Neuronal stem cell (in vitro differentiated cells): ENCODE measurements around the gene ZNF740.
A peak's percentile ranks its signal among the peaks of the same experiment; 100 is the strongest.
"Not testable (repeated sequence)": the region's sequence is repeated elsewhere in the genome, so short reads cannot be mapped to it uniquely, and the experiment has no call there.

Experiments
- DNase-seq: peaks from one replicate; pipeline ENCODE4 v3.0.0-alpha.2; 2013; ENCODE audit warnings: low spot score
- H2AFZ ChIP-seq: one replicate; pipeline ENCODE4 v1.6.1; 2013; ENCODE audit warnings: mild to moderate bottlenecking, low read length, inconsistent platforms
- H2AK5ac ChIP-seq: 2 replicates; pipeline ENCODE4 v1.6.1; 2013; ENCODE audit warnings: low read depth, mild to moderate bottlenecking, inconsistent platforms, low read length, moderate library complexity, mixed read lengths
- H2BK120ac ChIP-seq: 2 replicates; pipeline ENCODE4 v1.6.1; 2013; ENCODE audit warnings: low read depth, mild to moderate bottlenecking, inconsistent platforms, low read length, moderate library complexity, mixed read lengths
- H2BK12ac ChIP-seq: one replicate; pipeline ENCODE4 v1.6.1; 2013; ENCODE audit warnings: low read length, inconsistent platforms
- H2BK15ac ChIP-seq: 2 replicates; pipeline ENCODE4 v1.6.1; 2013; ENCODE audit warnings: mild to moderate bottlenecking, low read length, inconsistent platforms, mixed read lengths
- H2BK5ac ChIP-seq: one replicate; pipeline ENCODE4 v1.6.1; 2013; ENCODE audit warnings: inconsistent platforms, mild to moderate bottlenecking, low read length, moderate library complexity
- H3K14ac ChIP-seq: one replicate; pipeline ENCODE4 v1.6.1; 2013; ENCODE audit warnings: low read length, inconsistent platforms
- H3K18ac ChIP-seq: 2 replicates; pipeline ENCODE4 v1.6.1; 2013; ENCODE audit warnings: low read length, inconsistent platforms
- H3K23ac ChIP-seq: 2 replicates; pipeline ENCODE4 v1.6.1; 2013; ENCODE audit warnings: low read depth, mild to moderate bottlenecking, mixed read lengths, low read length, inconsistent platforms; ENCODE audit not compliant: poor library complexity
- H3K27ac ChIP-seq: replicated peaks from 3 replicates; pipeline ENCODE4 v1.5.1; 2013; ENCODE audit warnings: low read length, inconsistent platforms
- H3K27me3 ChIP-seq, 3 experiments: 2 replicates each; pipeline ENCODE4 v1.6.1; 2013; ENCODE audit warnings: low read length in 3 of 3, mild to moderate bottlenecking in 2 of 3, inconsistent platforms in 1 of 3, low read depth in 1 of 3, mixed read lengths in 1 of 3, moderate library complexity in 1 of 3; ENCODE audit not compliant: control insufficient read depth in 3 of 3, insufficient read depth in 3 of 3
- H3K36me3 ChIP-seq, 2 donors: replicated peaks in 1 of 2; 2 replicates each; pipeline ENCODE4 v1.6.1; 2013; ENCODE audit warnings: low read length in 2 of 2; ENCODE audit not compliant: control insufficient read depth in 2 of 2, insufficient read depth in 2 of 2
- H3K4ac ChIP-seq: 2 replicates; pipeline ENCODE4 v1.6.1; 2013; ENCODE audit warnings: inconsistent platforms, mild to moderate bottlenecking, low read length, moderate library complexity
- H3K4me1 ChIP-seq, 2 donors: 1 replicate in 1 of 2; 2 replicates in 1 of 2; pipeline ENCODE4 v1.6.1; 2013; ENCODE audit warnings: low read length in 2 of 2, low read depth in 1 of 2; ENCODE audit not compliant: control insufficient read depth in 2 of 2, insufficient read depth in 1 of 2
- H3K4me2 ChIP-seq: one replicate; pipeline ENCODE4 v1.6.1; 2013; ENCODE audit warnings: mild to moderate bottlenecking, low read length, inconsistent platforms; ENCODE audit not compliant: insufficient read depth, poor library complexity, severe bottlenecking
- H3K4me3 ChIP-seq, 2 donors: 2 replicates each; pipeline ENCODE4 v1.5.1; 2013; ENCODE audit warnings: low read length in 2 of 2, mild to moderate bottlenecking in 2 of 2, inconsistent platforms in 1 of 2, moderate library complexity in 1 of 2
- H3K79me1 ChIP-seq: one replicate; pipeline ENCODE4 v1.6.1; 2013; ENCODE audit warnings: low read depth, mild to moderate bottlenecking, inconsistent platforms, low read length, moderate library complexity
- H3K9ac ChIP-seq: one replicate; pipeline ENCODE4 v1.6.1; 2013; ENCODE audit warnings: mild to moderate bottlenecking, low read depth, low read length, inconsistent platforms; ENCODE audit not compliant: poor library complexity
- H3K9me3 ChIP-seq, 2 donors: replicated peaks in 1 of 2; 2 replicates each; pipeline versions ENCODE3 to v1.6.1; 2013; ENCODE audit warnings: low read length in 2 of 2, mild to moderate bottlenecking in 2 of 2, inconsistent platforms in 1 of 2, low read depth in 1 of 2, mixed read lengths in 1 of 2, moderate library complexity in 1 of 2; ENCODE audit not compliant: control insufficient read depth in 2 of 2, insufficient read depth in 1 of 2
- H4K8ac ChIP-seq: one replicate; pipeline ENCODE4 v1.6.1; 2013; ENCODE audit warnings: low read depth, mild to moderate bottlenecking, inconsistent platforms, low read length, moderate library complexity
- H4K91ac ChIP-seq: one replicate; pipeline ENCODE4 v1.6.1; 2013; ENCODE audit warnings: low read length, low read depth, mild to moderate bottlenecking, inconsistent platforms; ENCODE audit not compliant: poor library complexity
- WGBS, 2 donors: extraction: QIAGEN DNeasy Blood & Tissue Kit; methylation state at CpG; one replicate each; pipeline ENCODE4 v1.1.7; 2013; ENCODE audit warnings: missing lambda C conversion rate in 2 of 2, mixed read lengths in 1 of 2; ENCODE audit not compliant: insufficient read length in 2 of 2, insufficient replicate concordance in 1 of 2; ENCODE audit errors: extremely low coverage in 2 of 2; 5-methylcytosine and 5-hydroxymethylcytosine counted together

ZNF740 gene

DNA sequence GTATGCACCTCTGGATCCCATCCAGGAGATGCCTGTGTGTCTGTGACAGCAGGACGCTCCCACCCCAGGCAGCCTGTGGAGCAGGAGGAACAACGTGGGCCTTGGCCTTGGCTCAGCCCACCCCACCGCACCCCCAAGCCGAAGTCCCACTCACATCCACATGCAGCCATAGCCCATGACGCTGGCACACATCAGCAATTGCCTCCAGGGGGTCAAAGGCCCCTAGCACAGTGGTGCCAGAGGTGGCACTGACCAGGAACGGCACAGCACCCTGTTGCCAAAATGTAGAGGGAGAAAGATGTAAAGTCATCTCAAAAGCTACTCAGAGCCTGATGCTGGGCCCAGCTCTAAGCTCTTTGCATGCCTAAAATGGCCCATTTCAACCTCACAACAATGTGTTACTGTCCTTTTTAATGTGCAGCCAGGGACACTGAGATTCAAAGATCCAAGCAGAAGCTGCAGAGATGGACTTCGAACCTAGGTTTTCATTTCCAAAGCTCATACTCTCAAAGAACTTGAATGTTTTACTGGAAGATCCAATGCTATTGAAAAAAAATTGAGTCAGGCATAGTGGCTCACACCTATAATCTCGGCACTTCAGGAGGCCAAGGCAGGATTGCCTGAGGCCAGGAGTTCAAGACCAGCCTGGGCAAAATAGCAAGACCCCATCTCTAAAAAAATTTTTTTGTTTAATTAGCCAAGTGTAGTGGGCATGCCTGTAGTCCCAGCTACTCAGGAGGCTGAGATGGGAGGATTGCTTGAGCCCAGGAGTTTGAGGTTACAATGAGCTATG lies 19.2 kb upstream of the ZNF740 start:
- no peak overlapping the region for H3K18ac ChIP-seq
- no peaks in the 10 kb centered on the region for H3K27me3 ChIP-seq
- H4K8ac ChIP-seq: no peak overlapping the region
- peaks cover 0 to 2% of the 10 kb centered on the region in 2 donors for H3K4me1 ChIP-seq
- peaks cover 0 to 3% of the 10 kb centered on the region in 2 donors for H3K9me3 ChIP-seq
- no CpG with 5 or more reads among the region's 8 CpGs for WGBS, 2 donors
- H4K91ac ChIP-seq: no peak overlapping the region
- no peak overlapping the region for H3K4ac ChIP-seq
- no peak overlapping the region for H2BK12ac ChIP-seq
- H3K27ac ChIP-seq: no peak overlapping the region
- H3K23ac ChIP-seq: peak overlapping the region; percentile 58
- no peak overlapping the region for H2AFZ ChIP-seq
- H3K36me3 ChIP-seq: no peaks in the 10 kb centered on the region
- H3K4me3 ChIP-seq: no peak overlapping the region
- no peak overlapping the region for H2BK5ac ChIP-seq
- H2BK120ac ChIP-seq: no peak overlapping the region
- no peak overlapping the region for H3K4me2 ChIP-seq
- no peak overlapping the region for H2AK5ac ChIP-seq
- no peak for DNase-seq
- H2BK15ac ChIP-seq: no peak overlapping the region
- no peak overlapping the region for H3K9ac ChIP-seq
- no peak overlapping the region for H3K14ac ChIP-seq
- no peaks in the 10 kb centered on the region for H3K79me1 ChIP-seq

- WGBS, 2 donors: no CpG with 5 or more reads among the region's 2 CpGs
- not testable (repeated sequence) for H2BK120ac ChIP-seq, H2BK15ac ChIP-seq, H3K9ac ChIP-seq, H2AK5ac ChIP-seq, H4K91ac ChIP-seq, H3K36me3 ChIP-seq, H2BK12ac ChIP-seq, H3K4me2 ChIP-seq, H2BK5ac ChIP-seq, H3K79me1 ChIP-seq, H3K9me3 ChIP-seq, H4K8ac ChIP-seq, H3K27me3 ChIP-seq, H3K14ac ChIP-seq, H3K4me1 ChIP-seq, DNase-seq, H2AFZ ChIP-seq, H3K4me3 ChIP-seq, H3K4ac ChIP-seq, H3K18ac ChIP-seq, H3K27ac ChIP-seq, H3K23ac ChIP-seq
Measured at GRCh38 chr12:53163008-53163407, 17.5 kb upstream of the ZNF740 start.

GRCh38 chr12:53166837-53167236 lies 13.7 kb upstream of the ZNF740 start:
- no peak overlapping the region for H3K27ac ChIP-seq
- H3K79me1 ChIP-seq: no peaks in the 10 kb centered on the region
- no peaks in the 10 kb centered on the region for H3K9me3 ChIP-seq
- H3K9ac ChIP-seq: no peak overlapping the region
- H3K4me3 ChIP-seq: no peak overlapping the region
- no peak overlapping the region for H2AK5ac ChIP-seq
- H2AFZ ChIP-seq: no peak overlapping the region
- H3K27me3 ChIP-seq: no peaks in the 10 kb centered on the region
- no peak overlapping the region for H4K8ac ChIP-seq
- no peak overlapping the region for H3K23ac ChIP-seq
- no peak overlapping the region for H3K14ac ChIP-seq
- H2BK12ac ChIP-seq: no peak overlapping the region
- no peak overlapping the region for H3K4me2 ChIP-seq
- H3K4ac ChIP-seq: no peak overlapping the region
- no peaks in the 10 kb centered on the region for H3K4me1 ChIP-seq
- H3K36me3 ChIP-seq: peaks cover 4 to 5% of the 10 kb centered on the region in 2 donors
- no peak overlapping the region for H2BK120ac ChIP-seq
- H4K91ac ChIP-seq: no peak overlapping the region
- H2BK5ac ChIP-seq: no peak overlapping the region
- DNase-seq: no peak
- H2BK15ac ChIP-seq: no peak overlapping the region
- H3K18ac ChIP-seq: no peak overlapping the region

DNA sequence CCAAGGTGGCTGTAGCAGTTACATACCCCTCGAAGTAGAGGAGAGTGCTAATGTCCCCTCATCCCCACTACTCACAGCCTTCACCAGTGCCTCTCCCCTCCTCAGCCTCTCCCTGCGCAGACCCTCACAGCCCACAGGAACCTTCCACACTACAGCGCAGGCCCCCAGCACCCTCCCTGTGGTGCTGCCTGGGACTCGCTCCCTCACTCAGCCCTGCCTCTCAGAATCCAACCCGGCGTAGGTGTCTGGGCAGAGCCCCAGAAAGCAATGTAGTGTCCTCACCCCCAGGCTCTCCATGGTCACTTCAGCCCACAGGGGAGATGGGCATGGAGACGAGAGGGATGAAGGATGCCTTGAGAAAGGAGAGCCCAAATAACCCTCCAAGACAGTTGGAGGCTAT lies 10.9 kb upstream of the ZNF740 start:
- Histone ChIP-seq H3K27ac (no peak overlapping the region), H3K9me3 (no peaks in the 10 kb centered on the region), H3K4me1 (no peaks in the 10 kb centered on the region), H3K36me3 (peaks cover 4 to 5% of the 10 kb centered on the region in 2 donors), H3K4ac (no peak overlapping the region), H3K4me2 (no peak overlapping the region), H3K14ac (peak overlapping the region; percentile 56), H2AFZ (no peak overlapping the region), H3K79me1 (no peaks in the 10 kb centered on the region), H4K8ac (no peak overlapping the region), H2BK15ac (no peak overlapping the region), H2BK12ac (no peak overlapping the region), H3K27me3 (no peaks in the 10 kb centered on the region), H3K9ac (peak overlapping the region; percentile 21), H4K91ac (no peak overlapping the region), H2BK120ac (no peak overlapping the region), H3K18ac (no peak overlapping the region), H2BK5ac (no peak overlapping the region), H3K23ac (peak overlapping the region; percentile 73), H2AK5ac (peak overlapping the region; percentile 21), H3K4me3 (no peak overlapping the region)
- no peak for DNase-seq
- WGBS, 2 donors: no CpG with 5 or more reads among the region's 7 CpGs
